Cerebellar cortex (tissue), 1 donor: ENCODE data around the gene NSG1.
"Not testable (repeated sequence)": the region's sequence is repeated elsewhere in the genome, so short reads cannot be mapped to it uniquely, and the experiment has no call there.

Source experiments
- DNase-seq: peaks from one replicate; pipeline ENCODE4 v3.0.0-alpha.2; 2015; ENCODE audit warnings: low spot score

Gene NSG1

DNA sequence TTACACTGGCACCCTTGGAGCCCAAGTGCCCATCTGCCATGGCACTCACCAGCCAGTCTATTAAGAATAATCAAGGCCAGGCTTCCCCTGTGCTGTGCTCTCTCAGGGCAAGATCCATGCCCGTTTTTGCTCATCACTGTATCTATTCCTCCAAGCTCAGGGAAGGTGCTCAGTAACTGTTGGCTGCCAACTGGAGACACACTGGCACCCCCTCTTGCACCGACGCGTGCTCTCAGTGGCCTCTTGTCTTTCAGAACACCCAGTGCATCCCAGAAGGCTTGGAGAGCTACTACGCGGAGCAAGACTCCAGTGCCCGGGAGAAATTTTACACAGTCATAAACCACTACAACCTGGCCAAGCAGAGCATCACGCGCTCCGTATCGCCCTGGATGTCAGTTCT, 30.1 kb downstream of the NSG1 start:
- DNase-seq: peak; percentile 31

DNA sequence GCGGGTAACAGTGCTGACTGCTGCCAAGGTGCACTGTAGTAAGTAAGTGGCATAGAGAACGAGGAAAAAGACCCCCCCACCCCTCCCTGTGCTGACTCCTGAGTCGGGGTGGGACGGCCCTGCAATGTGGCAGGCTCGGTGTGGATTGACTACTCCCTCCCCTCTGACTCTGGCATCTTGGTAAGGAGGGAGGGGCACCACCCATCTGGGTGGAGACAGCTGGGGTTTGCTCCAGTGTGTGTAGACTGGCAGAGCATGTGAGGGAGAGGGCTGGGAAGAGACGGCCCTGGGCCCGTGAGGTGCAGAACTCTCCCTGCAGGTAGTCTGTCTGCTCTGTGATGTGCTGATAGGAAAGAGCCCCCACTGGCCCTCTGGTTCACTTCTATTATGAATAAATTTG, 31.0 kb downstream of the NSG1 start:
- no peak for DNase-seq

DNA sequence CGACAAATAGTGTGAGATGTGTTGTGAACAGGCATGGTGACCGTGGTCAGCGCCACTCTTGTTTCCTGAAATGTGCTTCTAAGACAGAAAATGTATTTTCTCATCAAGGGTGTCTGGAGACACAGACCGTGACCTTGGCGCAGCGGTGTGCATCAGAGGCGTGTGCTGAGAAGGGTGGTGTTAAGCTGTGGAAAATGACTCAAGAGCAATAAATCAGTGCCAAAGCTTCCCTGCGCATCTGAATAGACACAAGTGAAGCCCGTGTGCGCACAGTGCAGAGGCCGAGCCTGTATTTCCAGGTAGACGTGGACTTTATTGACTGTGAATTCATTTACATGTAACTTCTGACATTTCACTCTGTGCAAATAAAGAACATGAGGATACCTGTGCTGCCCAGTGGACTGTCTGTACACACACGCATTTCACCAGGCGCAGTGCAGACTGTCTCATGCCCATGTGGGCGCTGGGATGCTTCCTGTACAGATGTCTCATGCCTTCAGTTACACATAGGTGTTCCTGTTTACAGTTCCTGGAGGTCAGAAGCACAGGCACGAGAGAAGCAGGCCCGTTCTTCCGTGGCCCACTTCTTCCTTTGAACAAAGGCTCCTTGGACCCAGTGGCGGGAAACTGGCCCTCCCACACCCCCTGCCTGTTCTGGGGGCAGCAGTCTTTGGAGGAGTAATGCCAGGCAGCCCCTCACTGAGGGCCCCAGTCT, 31.9 kb downstream of the NSG1 start:
- no peak for DNase-seq

DNA sequence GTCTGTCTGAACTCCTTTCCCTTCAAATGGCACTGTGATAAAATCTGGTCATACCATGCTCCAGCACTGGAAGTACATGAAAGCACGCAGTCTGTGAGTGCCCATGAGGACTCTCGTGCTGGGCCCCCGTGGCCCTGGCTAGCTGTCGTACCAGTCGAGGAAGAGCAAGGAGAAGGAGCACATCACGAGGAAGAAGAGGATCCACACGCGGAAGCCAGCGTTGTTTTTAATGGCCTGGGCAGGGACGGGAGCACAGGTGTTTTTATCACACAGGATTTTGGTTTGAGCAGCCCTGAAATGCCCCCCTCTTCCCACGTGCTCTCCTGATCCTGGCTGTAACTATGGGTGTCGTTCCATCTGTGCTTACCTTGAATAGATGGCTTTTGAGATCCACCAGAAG, 33.0 kb downstream of the NSG1 start:
- no peak for DNase-seq

DNA sequence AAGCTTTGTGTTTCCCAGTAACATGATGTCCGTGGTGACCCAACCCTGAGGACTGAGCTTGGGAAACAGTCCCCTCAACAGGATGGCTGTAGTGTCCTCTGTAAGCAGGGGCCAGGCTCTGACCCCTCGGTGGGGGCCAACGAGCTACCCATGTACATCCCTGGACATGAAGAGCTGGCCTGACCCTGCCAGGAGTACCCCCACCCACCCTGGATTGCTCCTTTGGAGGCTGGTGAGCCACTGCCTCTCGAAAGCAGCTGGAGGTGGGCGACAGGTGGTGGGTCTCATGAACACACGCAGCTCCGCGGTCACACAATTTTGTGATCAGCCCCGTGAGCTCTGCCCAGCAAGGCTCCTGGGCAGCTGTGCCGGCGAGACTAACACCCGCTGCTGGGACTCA, 33.5 kb downstream of the NSG1 start:
- DNase-seq: no peak

DNA sequence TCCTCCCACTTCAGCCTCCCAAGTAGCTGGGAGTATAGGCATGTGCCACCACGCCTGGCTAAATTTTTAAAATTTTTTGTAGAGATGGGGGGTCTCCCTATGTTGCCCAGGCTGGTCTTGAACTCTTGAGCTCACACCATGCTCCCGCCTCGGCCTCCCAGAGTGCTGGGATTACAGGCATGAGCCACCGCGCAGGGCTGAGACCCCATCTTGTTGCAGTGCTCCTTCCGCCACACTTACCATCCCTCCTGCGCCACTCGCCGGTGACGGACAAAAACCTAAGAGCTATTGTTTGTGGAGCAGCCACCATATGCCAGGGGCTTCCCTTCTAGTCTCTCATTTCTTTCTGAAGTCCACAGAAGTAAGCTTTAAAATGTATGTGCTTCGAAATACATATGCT, 34.5 kb downstream of the NSG1 start:
- no peak for DNase-seq

DNA sequence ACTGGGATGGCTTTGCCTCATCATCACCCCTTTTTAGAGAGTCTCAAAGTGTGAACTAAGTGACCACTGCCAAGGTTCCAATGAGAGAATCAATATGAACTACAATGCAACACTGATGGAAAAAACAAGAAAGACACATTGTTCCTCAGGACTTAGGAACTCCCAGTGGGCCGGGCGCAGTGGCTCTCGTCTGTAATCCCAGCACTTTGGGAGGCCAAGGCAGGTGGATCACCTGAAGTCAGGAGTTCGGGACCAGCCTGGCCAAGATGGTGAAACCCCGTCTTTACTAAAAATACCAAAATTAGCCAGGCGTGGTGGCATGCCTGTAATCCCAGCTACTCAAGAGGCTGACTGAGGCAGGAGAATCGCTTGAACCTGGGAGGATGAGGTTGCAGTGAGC, 35.2 kb downstream of the NSG1 start:
- DNase-seq: not testable (repeated sequence)

DNA sequence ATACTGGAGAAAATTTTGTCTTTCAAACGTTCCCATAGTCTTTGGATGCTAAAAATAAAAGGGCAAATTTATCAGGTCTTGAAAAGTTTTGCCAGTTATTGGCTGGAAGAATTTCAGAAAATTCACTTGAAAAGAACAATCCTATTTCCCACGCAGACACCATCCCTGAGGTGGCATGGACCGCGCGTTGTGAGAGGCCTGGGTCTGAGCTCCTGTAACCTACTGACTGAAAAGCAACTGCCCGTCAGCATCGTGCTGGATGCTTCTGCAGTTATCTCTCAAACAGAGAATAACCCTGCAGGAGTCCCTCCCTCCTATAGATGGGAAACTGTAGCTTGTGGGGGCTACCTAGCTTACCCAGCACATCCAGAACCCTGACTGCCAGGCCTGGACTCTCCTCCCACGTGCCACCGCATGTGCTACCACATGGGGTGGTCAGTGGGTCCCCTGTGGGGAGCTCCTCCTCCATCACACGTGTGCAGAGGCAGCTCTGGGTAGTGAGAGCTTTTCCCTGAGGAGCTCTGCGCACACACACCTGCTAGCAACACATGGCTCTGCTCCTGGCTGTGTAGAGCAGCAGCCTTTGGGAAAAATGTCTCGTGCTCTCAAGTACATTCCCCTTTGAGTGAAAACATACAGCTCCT, 36.1 kb downstream of the NSG1 start:
- DNase-seq: no peak

DNA sequence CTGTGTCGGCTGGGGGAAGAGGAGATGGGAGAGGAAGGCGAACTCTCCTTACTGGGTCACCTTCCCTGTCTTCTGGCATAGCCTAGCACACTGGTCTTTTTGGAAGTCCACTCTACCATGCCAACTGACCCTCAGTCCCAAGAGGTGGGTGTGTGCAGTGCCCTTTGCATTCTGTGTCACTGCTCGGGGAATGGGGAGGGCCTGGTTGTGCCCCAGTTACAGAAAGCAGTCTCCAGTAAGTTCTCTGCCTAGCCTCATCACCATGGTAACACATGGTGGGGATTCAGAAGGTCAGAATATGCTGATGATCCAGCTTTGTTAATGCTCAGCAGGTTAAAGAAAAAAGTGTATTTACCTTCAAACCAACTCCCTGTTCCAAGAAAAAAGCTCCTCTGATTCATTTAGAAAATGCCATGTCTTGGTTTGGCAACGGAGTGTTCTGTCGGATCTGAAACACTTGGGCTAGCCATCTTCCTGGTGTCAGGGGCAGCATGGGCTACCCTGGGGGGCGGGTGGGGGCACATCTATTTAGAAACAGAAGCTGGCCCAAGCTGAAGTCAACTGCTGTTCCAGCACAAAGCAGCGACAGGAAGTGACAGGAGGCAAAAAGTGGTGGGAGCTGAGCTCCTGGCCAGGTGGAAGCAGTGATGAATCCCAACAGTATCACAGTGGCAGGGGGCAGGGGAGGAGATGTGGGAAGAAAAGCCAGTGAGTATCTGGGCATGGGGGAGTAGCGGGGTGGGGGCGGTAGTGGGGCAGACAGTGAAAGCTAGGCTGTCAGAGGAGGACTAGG, 37.0 kb downstream of the NSG1 start:
- no peak for DNase-seq

DNA sequence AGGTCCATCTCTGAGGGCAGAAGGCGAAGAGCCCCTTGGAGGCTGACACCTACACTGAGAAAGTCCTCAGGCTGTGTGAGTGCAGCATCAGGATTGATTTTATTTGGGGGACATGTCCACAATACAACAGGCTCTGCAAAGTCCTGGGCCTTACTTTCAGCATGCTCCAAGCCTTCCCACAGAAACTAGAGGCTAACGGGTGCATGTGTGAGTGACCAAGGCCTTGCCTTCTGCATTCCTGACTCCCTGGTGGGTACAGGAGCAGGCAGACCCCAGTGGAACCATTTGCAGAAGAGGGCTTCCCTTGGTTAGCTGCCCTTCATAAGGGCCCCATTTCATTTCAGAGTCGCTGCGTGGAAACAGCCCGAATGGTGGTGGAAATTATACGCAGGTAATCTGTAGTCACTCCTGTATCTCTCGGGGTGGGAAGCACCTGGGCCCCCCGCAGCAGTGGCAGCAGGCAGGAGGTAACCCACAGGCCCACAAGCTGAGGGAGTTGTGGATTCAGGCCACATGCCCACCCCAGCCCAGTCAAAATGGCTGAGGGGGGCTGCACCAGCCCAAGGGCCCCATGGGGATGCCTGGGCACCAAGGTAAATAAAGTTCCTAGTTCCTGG, 37.7 kb downstream of the NSG1 start:
- DNase-seq: no peak

DNA sequence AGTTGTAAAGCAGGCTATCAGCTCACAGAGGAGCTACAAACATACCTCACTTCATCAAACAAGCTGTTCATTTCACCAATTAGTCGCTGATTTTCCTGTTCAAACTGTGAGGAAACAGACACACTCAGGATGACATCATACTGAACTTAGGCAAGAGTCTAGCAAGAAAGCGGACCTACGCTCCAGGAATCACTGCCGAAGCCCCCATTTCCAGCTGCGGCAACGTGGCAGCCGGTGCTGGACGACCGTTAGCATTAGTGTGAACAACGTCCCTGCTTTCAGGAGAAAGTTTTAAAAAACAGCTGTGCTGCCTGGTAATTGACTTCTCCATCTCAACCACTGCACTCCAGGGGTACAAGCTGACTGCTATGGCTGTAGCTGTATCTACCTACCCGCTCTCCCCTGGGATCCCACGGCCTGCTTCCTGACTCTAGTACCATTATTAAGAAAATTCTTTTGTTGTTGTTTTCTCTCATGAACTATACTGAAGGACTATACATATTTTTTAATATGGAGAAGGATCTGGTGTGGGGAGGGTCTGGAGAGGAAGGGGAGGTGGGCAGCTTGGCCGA, 38.3 kb downstream of the NSG1 start:
- no peak for DNase-seq

DNA sequence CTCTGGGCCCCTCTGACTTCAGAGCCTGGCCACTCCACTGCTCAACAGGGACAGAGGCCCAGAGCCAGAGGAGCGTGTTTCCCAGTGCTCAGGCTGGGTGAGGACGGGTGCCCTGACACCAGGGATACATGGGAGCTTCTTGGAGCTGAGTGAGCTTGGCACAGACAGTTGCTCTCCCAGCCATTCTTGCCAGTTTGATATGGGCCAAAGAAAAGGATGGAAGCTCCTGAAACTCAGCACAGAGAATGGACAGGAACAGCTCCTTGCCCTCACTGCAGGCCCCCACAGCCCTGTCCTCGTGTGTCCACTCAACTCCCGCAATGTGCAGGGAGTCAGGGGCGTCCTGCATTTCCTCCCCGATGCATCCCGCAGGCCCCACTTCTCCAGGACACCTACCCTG, 38.8 kb downstream of the NSG1 start:
- no peak for DNase-seq

DNA sequence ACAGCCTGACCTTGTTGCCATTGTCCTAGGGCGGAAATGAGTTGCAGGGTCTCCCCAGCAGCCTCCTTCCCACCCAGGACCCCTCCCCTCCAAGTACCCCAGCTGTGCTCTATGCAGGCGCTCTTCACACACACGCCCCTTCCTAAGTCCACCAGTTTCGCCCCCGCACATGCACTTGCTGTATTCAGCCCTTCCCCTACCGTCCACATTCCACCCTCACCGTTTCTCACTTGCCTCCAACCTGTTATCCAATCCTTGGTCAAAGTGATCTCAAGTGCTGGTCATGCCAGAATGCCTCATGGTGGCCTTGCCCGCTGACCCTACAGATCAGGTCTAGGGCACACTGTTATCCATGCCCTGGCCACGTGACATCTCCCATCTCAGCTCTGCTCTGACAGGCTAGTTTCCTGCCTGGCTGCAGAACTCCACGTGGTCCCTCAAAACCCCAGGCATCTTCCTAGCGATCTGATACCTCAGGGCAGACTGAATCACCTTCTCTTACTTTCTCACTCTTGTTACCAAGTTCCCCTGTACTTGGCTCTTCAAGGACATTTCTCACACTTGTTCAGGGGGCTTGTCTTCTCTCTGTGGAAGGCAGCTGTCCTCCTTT, 39.7 kb downstream of the NSG1 start:
- no peak for DNase-seq

DNA sequence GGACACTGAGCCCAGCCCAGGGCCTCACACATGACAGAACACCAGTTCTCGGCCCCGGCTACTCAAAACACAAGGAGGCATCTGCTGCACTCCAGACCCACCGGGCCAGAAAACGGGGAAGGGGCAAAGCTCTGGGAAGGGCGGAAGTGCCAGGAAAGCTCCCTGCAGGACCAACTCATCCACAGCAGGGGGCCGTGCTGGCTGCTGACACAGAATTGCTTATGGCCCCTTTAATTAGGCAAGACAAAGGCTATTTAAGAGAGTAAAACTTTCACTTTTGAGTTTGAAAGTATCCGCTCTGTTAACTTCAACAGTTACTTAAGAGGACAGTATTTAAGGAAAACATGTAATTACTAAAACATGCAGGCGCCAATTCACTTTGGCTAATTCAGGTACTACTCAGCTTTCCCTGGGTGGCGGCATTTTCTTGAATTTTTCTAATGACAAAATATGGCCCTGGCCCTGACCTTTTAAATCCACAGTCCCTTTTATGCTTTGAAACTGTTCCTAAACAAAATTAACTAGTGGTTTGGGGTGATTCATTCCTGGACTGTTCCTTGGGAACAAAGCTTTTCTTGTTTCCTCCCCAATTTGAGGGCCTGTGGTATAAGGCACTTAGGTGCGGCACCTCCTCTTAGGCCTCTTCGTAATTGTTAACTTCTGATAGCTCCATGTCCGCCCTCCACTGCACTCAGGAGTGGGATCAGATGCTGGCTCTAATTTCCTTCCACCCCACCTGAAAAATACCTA, 40.4 kb downstream of the NSG1 start:
- DNase-seq: no peak

DNA sequence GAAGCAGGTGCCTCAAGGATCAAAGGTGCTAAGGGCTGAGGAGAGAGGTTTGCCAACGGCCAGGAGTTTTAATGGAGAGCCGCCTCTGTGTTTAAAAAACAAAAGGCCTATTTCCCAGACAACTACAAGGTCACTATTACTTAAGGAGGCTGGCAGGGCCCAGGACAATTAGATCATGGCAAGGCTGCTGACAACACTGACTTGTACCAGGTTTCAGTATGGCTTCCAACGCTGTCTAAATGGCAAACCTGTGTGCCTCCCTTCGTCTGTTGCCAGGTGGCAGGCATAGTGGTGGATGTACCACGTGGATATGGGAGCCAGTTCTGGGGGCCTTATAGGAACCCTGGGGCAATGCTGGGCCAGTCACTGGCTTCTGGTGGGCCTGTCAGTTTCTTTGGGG, 41.0 kb downstream of the NSG1 start:
- DNase-seq: no peak

DNA sequence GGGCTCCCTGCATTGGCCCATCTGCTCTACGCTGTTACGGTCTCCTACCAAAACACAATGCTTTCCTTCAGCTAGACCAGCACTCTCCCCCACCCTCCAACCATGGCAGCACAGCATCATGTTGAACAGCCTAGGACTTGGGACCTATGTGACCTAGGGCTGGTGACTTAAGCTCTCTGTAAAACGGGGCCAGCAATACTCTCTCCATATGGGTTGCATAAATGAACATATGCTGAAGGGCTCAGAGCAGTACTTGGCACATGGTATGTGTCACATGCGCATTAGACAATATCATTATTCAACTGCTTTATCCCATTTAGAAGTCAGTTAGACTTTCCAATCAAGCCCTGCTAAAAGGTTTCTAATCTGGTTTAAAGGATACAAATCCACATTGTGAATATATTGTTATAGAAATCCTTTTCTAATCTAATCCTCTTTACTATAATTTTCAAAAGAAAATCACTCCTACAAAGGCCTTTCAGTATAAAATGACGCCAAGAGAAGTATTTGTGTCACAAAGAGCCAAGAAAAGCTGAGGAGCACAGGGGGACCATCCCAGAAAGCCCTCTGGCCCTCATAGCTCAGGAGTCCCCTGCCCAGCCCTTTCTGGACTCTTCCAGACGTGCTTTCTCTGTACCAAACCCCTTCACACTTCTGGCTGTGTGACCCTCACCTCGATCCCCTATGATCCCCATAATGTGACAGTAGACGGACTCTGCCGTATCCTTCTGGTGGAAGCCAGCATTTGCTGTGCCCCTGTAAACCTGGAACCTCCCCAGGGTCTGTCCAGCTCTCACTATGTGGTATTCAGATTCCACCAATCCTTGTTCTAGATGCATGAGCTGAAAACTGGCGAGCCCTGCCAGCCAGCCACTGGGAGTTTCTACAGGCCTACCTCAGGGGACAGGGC, 42.3 kb downstream of the NSG1 start:
- DNase-seq: no peak

DNA sequence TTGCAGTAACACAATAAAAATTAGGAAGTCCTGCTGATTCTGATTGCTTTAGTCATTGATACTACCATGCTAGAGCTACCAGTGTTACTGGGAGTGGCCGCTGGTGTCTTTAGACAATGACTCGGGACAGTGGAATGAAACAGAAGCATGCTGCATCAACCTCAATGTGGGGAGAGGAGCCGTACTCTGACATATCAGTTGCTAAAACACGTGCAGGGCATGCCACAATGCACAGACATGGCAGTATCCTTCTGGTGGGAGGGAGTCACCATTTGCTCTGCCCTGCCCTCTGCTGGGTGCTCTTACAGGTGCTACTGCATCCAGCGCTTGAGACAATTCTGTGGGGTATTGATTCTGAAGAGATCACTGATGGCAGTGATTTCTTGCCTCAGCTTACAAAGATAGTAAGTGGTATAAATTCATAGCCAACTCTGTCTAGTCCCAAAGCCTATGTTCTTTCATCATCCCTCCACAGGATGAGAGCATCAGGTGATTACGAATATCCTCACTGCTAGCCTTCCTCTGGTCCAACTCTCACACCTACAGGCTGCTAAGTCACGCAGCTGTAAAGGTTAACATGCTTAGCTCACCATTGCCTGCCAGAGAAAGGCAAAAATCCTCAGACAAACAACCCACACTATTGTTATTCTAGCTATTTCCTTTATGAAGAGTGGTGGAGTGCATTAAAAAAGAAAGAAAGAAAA, 43.7 kb downstream of the NSG1 start:
- peak; percentile 57 for DNase-seq

DNA sequence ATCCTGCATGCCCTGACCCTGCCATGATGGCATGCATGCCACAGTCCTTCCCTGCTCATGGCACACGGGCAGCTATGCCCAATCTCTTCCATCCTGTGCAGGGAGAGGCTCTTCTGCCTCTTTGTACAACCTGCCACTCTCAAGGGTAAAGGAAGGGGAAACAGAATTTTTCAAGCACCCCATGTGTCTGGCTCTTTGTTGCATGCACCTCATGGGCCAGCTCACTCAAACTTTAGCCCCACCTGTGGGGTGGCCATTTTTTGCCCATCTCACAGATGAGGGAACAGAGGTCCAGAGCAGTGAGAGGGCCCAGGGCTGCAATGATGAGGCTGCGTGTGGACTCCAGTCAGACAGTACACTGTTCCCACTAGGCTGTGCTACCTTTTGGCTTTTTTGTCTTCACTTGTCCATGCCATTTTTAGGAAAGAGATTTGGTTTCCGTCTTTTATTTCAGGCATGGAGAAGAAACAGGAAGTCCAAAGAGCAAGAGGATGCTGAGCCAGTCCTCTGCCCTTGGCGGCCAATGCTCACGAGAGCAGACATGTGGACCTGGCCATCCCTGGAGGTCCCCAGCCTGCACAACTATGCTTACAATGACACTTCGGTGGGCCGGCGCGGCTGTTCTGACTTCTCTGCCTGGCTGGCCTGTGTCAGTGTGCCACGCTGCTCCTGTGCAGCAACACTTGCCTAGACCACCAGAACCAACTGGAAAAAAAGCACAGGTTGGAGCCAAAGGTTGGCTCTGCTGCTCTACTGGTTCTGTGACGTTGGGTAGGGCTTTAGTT, 45.6 kb downstream of the NSG1 start:
- DNase-seq: no peak

DNA sequence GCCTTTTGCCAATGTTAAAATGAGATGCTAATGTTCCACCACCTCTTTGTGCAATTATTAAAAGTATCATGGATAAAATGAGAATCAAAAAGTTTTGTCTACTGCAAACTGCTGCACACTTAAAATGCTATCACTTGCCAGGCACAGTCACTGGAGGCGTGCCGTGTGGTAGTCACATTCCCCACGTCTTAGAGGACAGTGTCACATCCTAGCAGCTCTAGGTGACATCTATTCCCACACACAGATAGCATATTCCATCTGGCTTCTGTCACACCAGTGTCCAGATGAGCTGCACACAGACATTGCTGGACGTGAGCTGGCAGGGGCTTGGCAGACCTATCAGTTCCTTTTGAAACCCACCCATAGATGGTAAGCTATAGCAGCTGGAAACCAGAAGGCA, 47.0 kb downstream of the NSG1 start:
- DNase-seq: no peak
